ENCODE data around the gene SLC2A13.

The SLC2A13 gene

DNA sequence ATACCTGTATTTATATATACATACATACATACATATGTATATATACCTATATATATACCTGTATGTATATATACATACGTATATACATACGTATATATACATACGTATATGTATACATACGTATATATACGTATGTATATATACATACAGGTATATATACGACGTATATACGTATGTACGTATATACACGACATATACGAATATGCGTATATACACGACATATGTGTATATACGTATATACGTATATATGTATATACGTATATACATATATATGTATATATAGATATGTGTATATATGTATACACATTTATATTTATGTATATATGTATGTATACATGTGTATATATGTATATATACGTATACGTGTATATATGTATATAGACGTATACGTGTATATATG, 393.5 kb downstream of the SLC2A13 start:
- DNase-seq: no peak
